NOMO-1 treated with DMSO at 0.1 percent for 48 hours (cell line): ENCODE measurements around the gene PSPC1.
A peak's percentile ranks its signal among the peaks of the same experiment; 100 is the strongest.

Source experiments
- DNase-seq: peaks from one replicate; lab custom pipeline; 2025; ENCODE audit not compliant: unreplicated experiment; lab: John Stamatoyannopoulos, UW

Gene PSPC1

DNA sequence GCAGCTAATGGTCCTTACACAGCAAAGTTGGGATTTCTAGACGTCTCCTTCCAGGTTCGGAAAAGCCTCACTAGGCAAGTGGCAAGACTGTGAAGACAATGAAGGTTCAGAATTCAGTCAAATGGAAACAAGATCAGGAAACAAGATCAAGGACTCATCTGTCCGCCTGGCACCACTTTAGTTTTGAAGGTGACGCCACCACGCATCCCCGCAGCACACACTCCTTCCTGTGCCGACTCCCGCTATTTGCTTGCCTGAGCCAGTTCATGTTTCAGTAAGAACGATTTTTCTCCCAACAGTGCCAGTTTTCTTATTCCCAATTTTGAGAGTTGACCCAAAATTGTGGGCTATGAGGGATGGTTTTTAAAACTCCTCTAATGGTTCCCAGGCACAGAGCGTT lies 107.8 kb downstream of the PSPC1 start:
- no peak for DNase-seq

DNA sequence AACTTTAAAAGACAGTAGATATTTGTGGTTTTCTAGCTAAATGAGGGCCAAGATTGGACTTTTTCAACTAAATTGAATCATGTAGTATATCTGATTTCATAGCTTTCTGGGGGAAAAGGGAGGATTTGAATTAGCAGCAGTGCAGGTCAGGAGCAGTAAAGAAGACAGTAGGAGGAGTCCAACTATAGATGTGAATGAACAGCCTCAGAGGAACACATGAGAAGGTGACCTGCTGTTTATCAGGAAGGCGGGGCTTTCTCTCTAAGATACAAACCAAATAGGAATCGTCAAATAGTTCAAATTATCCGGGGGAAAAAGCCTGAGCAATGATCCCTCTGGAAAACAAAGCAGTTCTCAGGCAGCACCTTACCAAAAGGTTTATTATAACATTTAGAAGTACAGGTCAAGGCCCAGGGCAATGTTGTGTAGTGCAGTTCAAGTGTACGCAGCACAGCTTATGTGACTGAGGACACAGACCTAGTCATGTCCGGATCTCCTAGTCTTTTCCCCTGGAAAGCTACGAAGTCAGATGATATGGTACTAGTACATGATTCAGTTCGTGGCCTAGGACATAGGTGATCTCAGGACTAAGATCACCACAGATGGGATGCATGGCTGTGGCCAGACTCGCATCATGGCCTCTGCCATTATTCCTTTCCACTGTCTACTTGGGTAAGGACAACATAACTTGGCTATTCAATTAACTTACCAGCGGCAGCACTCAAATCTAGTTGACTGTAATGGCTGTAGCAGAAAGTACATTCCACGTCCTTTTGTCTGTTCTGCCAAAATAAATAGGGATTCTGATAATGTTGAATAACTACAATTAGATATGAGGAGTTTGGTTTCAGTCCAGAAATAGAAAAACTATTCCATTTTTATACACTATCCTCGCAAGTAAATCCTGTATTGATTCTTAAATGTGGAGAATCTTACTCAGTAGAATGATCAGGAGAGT lies 109.0 kb downstream of the PSPC1 start:
- DNase-seq = no peak

DNA sequence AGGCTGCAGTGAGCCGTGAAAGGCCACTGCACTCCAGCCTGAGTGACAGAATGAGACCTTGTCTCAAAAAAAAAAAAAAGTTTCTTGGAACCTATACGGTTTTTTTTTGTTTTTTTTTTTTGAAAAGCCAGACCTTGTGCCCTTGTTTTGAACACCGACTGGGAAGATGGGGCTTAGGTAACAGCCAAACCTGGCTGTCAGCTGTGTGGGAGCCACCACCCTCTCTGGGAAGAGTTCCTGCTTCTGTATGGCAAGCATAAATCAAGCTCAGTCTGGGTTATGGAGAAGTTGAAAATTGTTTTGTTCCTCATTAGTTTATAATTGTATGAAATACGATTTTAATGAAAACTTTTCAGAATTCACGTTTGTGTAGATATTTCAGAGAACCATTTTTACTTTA lies 109.8 kb downstream of the PSPC1 start:
- DNase-seq = peak; percentile 40

DNA sequence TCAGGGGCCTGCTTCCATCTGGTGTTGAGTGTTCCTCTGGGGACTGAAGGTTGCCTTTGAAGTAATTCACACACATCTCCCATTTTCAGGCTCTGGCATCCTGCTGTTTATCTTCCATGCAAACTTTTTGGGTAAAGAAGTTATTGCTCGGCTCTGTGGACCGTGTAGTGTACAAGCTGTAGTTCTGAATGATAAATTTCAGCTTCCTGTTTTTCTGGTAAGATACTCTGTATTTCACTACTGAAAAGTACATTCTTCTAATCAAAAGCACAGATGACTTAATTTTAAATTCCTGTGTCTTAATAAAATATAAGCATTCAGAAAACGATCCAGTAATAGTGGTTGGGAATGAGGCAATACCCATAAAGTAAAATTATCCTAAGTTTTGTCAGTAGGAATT lies 112.6 kb downstream of the PSPC1 start:
- no peak for DNase-seq

DNA sequence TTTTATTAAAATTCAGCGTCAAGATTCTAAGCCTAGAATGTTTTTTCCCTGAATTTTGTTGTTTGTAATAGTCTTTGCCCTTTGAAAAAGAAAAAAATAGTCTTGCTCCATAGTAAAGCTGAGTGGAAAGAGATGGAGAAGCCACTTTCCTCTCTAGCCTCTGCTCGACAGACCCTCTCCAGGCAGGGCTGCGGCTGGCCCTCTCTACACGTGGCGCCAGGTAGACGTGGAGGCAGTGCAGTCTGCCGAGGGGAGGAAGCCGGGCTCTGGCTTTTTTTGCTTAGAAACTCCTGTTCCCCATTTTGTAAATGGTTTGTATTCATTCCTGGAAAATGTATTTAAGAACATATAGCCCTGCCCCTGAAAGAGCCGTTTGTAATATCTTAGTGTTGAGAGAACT lies 114.0 kb downstream of the PSPC1 start:
- no peak for DNase-seq

DNA sequence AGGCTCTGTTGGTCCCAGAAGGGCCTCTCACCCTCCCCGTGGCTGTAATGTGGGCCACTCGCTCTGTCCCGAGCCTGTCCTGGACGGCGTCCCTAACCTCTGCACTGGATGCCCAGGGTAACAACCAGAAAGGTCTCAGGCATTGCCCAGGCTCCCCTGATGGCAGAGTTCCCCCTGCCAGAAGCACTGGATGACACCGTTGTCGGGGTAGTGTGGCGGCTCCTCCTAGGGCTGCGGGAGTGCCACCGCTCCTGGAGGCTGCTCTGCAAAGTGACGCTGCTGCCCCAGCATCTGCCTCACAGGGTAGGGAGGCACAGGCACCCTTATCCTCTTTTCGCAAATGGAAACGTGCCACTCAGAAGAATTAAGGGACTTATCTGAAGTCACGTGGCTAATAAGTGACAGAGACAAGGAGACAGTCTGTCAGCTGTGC lies 117.3 kb downstream of the PSPC1 start:
- DNase-seq = no peak

DNA sequence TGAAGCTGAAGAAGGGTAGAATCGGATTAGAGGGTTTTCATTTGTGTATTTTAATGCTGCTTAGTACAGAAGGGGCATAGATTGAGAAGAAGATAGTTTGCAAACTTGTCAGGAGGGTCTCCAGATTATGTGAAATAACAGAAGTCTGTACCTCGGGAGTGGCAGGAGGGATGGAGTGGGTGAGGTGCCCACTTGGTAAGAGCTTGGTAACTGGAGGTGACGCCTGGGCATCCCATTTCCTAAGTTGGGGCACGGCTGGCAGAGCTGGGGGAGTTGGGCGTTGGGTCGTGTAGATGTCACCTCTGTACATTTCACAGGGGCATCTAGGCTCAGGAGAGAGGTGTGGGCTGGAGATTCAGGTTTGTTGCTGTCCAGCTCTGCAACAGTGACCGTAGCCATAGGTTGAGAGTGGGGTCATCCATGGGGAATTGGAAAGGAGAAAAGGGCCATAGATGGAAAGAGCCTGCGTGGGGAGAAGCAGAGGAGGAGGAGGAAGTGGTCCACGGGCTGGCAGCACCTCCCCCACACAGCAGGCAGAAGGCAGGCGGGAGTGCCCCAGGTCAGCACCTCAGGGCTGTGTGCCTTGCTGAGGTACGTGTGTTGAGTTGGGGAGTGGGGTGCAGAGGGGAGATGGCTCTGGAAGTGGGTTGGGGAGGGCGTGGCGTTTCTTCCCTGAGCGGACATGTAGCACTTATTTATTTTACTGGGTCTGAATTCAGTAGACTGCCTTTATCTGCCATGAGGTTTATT lies 118.1 kb downstream of the PSPC1 start:
- DNase-seq = no peak

DNA sequence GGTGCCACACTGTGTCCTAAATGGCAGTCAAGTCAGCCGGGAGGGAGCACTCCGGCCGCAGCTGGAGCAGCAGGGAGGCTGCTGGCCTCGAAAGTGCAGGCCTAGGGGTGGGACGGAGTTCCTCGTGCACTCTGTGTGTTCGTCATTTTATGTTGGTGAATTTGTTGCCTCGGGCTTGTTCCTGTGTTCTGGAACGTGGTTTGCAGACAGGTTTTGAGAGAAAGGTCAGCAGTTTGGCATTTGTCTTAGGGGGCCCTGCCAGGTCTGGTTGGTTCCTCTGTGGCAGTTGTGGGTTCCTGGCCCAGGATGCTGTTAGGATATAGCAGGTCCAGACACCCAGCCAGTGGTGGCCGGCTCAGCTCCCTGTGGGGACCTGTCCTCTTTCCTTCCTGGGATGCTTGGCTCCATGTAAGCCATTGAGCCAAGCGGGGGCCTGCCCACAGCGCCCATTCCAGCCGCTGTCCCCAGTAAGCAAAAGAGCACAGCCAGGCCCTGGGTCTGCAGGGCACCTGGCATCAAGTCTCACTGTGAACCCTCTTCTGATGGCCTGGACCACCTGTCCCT lies 119.2 kb downstream of the PSPC1 start:
- DNase-seq = no peak

DNA sequence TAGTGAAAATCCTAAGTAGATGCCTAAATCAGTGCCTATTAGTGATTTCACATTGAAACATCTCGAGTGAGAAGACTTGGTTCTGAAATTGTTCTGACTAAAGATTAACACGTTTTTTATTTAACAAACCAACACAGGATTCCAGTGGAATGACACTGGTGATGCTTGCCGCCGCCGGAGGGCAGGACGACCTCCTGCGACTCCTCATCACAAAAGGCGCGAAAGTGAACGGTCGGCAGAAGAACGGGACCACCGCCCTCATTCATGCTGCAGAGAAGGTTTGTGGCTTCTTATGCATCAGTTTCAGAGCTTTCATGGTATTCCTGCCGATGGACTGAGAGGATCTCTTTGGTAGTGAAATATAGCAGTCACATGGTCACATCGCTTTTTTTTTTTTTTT lies 121.2 kb downstream of the PSPC1 start:
- no peak for DNase-seq

DNA sequence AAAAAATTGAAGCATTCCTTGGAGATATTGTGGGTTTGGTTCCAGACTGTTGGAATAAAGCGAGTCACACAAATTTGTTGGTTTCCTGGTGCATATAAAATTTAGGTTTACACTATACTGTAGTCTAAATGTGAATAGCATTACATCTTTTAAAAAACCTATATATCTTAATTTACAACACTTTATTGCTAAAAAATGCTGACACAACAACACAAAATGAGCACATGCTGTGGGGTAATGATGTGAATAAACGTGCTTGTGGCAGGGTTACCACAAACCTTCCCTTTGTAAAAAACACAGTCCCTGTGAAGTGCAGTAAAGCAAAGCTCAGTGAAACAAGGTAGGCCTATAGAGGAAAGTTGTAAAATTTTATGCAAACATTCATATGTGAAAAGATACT lies 121.6 kb downstream of the PSPC1 start:
- DNase-seq = no peak

DNA sequence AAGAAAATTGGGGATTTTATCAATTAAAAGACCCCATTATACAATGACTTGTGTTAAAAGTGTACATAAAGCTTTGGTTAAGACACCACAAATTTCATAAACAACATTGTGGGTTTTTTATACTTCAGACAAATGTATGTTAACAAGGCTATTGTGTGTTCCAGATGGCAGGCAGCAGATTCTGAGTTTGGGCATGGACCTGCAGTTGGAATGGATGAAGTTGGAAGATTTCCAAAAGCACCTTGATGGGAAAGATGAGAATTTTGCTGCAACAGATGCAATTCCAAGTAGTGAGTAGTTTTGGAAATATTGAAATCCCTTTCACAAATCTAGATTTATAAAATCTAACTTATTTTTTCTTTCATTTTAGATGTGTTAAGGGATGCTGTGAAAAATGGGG lies 123.9 kb downstream of the PSPC1 start:
- DNase-seq = no peak

DNA sequence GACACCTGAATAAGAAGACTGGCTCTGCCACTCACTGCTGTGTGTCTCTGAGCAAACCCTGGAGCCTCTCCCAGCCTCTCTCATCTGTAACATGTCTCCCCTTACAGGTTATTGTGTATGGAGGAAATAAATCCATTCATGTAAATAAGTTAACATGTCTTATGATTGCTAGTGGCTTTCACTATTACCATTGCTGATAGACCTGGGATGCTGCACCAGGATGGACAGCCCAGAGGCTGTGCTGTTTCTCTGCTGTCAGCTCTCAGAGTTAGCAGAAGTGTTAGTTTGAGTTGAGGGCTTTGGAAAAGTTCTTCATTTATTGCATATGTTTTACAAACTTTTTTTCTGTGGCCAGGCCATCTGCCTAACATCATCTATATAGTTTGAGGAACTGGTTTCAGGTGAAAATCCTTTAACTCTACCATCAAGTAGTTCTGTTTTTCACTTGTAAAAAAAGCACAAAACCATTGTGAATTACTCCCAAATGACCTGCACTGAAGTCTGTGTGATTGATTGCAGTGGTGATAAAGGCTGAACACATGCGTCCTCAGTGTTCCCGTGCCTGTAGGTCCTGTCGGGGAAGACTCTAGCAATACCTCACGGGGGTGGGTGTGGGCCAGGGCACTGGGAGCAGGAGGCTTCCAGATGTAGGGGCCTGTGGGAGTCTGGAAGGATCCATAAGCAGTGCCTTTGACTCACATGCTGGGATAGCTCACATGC lies 124.7 kb downstream of the PSPC1 start:
- no peak for DNase-seq
